GM12878 (cell line): ENCODE data around the gene GNA15. TPM values are rescaled to one million over a fixed set of nuclear protein-coding genes. Genes with fewer than 3 reads are reported as not detected.

Experiments
- ATAC-seq: fragments of 200-7000 bp; cut with Tn5 transposase; 3 replicates; pipeline ENCODE4 v1.9.1; 2020; ENCODE audit warnings: mild to moderate bottlenecking, moderate library complexity
- BruUV-seq: library from RNA; stranded (reverse); fragments of 400-500 nt; replicated peaks from 2 replicates; lab custom pipeline; 2021; lab: Mats Ljungman, UMichigan
- CTCF ChIA-PET: fragments of 300-600 bp; sonication (Branson Sonifier 250); formaldehyde crosslinking; extraction: SDS; loops from one replicate; lab custom pipeline; 2021; ENCODE audit warnings: inconsistent platforms; lab: Yijun Ruan, JAX
- POLR2A ChIA-PET: fragments of 350-600 bp; formaldehyde crosslinking; extraction: SDS; loops from one replicate; lab custom pipeline; 2021; ENCODE audit warnings: inconsistent platforms; lab: Charles Lee
- RAD21 ChIA-PET: fragments of 300-600 bp; sonication (Branson Sonifier 250); formaldehyde crosslinking; loops from one replicate; lab custom pipeline; 2023; ENCODE audit warnings: antibody characterized with exemption; ENCODE audit not compliant: unreplicated experiment; lab: Charles Lee
- SMC1A ChIA-PET: fragments of 300-600 bp; sonication (Branson Sonifier 250); formaldehyde crosslinking; loops from one replicate; lab custom pipeline; 2023; ENCODE audit not compliant: unreplicated experiment, uncharacterized antibody; lab: Charles Lee
- DNase-seq: peaks from one replicate; pipeline ENCODE4 v3.0.0-alpha.2; 2011; ENCODE audit warnings: low read depth, low spot score
- FAIRE-seq: peaks from 3 replicates; lab custom pipeline; 2011; peaks lifted over from hg19 to GRCh38; lab: Jason Lieb, UNC
- H2AFZ ChIP-seq: 2 replicates; pipeline ENCODE4 v1.6.0; 2011; ENCODE audit warnings: low read depth, low read length, control low read depth; ENCODE audit not compliant: control insufficient read depth
- H3K27ac ChIP-seq: 2 replicates; pipeline ENCODE4 v1.5.1; 2011; ENCODE audit warnings: control low read depth; ENCODE audit not compliant: control insufficient read depth, insufficient read depth
- H3K27me3 ChIP-seq, 2 experiments: replicated peaks in 1 of 2; 2 replicates each; pipeline versions ENCODE4 v1.6.0 to v1.6.1; 2011; ENCODE audit warnings: low read length in 1 of 2; ENCODE audit not compliant: control insufficient read depth in 2 of 2, insufficient read depth in 2 of 2
- H3K36me3 ChIP-seq, 2 experiments: 2 replicates each; pipeline ENCODE4 v1.5.1; 2011; ENCODE audit warnings: low read length in 1 of 2; ENCODE audit not compliant: control insufficient read depth in 2 of 2, insufficient read depth in 2 of 2
- H3K4me1 ChIP-seq: 2 replicates; pipeline ENCODE4 v1.6.1; 2011; ENCODE audit warnings: mild to moderate bottlenecking, low read length, moderate library complexity, mixed read lengths; ENCODE audit not compliant: control insufficient read depth, insufficient read depth
- H3K4me2 ChIP-seq: 2 replicates; pipeline ENCODE4 v1.6.0; 2011; ENCODE audit warnings: control low read depth; ENCODE audit not compliant: control insufficient read depth, insufficient read depth
- H3K4me3 ChIP-seq: fragments of 200-600 bp; sonication (generic); 2 replicates; pipeline ENCODE4 v1.5.1; 2016
- H3K79me2 ChIP-seq: 2 replicates; pipeline ENCODE4 v1.6.0; 2011; ENCODE audit warnings: low read length; ENCODE audit not compliant: control insufficient read depth, insufficient read depth
- H3K9ac ChIP-seq: 2 replicates; pipeline ENCODE4 v1.8.0; 2011; ENCODE audit warnings: low read length, control low read depth, mixed read lengths; ENCODE audit not compliant: control insufficient read depth, insufficient read depth
- H3K9me3 ChIP-seq: replicated peaks from 3 replicates; pipeline ENCODE4 v1.5.1; 2011; ENCODE audit warnings: mild to moderate bottlenecking, low read length; ENCODE audit not compliant: control insufficient read depth, insufficient read depth
- H4K20me1 ChIP-seq: 2 replicates; pipeline ENCODE4 v1.6.0; 2011; ENCODE audit not compliant: control insufficient read depth, insufficient read depth
- CTCF ChIP-seq, 3 experiments: IDR thresholded peaks in 2 of 3; conservative IDR thresholded peaks in 1 of 3; 2 replicates each; pipeline ENCODE4 v1.5.1; 2011; ENCODE audit warnings: low read depth in 3 of 3, low read length in 3 of 3, mild to moderate bottlenecking in 3 of 3, control low read depth in 2 of 3, moderate library complexity in 2 of 3, inconsistent platforms in 1 of 3, mixed read lengths in 1 of 3; ENCODE audit not compliant: control insufficient read depth in 2 of 3, insufficient read depth in 1 of 3; ENCODE audit errors: extremely low read depth in 1 of 3
- KLF5 ChIP-seq: fragments of 450-650 bp; IDR thresholded peaks from 2 replicates; pipeline ENCODE4 v1.6.1; 2014; ENCODE audit warnings: mild to moderate bottlenecking; ENCODE audit not compliant: partially characterized antibody
- PAX8 ChIP-seq: fragments of 450-650 bp; IDR thresholded peaks from 2 replicates; pipeline ENCODE4 v1.6.1; 2017; ENCODE audit warnings: mild to moderate bottlenecking, moderate library complexity
- RAD21 ChIP-seq: IDR thresholded peaks from 2 replicates; pipeline ENCODE4 v1.6.1; 2011; ENCODE audit warnings: mild to moderate bottlenecking, low read depth, low read length, moderate library complexity; ENCODE audit not compliant: insufficient read depth
- SMARCA5 ChIP-seq: fragments of 450-650 bp; IDR thresholded peaks from 2 replicates; pipeline ENCODE4 v1.6.1; 2017; ENCODE audit warnings: mild to moderate bottlenecking
- SMC3 ChIP-seq: IDR thresholded peaks from 2 replicates; pipeline ENCODE4 v1.6.1; 2011; ENCODE audit warnings: low read length, improper control_type of control experiment, borderline replicate concordance
- YY1 ChIP-seq: IDR thresholded peaks from 2 replicates; pipeline ENCODE4 v1.6.1; 2011; ENCODE audit warnings: low read depth, mild to moderate bottlenecking, low read length
- WGBS: methylation state at CpG from one replicate; pipeline ENCODE4 v1.1.6; 2016; ENCODE audit warnings: low lambda C conversion rate; ENCODE audit not compliant: insufficient replicate concordance, insufficient coverage; ENCODE audit errors: missing lambda C conversion rate; 5-methylcytosine and 5-hydroxymethylcytosine counted together
- in situ Hi-C: fragments of 300-500 bp; cut with MboI; formaldehyde crosslinking; loops from 9 replicates; pipeline ENCODE4 v1.14.3; 2018; ENCODE audit warnings: mixed read lengths
- intact Hi-C: fragments of 100-400 bp; cut with micrococcal nuclease; formaldehyde crosslinking; loops from one replicate; pipeline ENCODE4 v1.14.2; 2022; ENCODE audit not compliant: unreplicated experiment
- polyA plus RNA-seq, 11 experiments: library from polyadenylated mRNA; depleted of rRNA in 4 of 11; unstranded in 6 of 11; stranded (reverse) in 5 of 11; fragments of >200 nt; fragmentation: Nextera tagmentation in 4 of 11; fragmentation: Illumina TruSeq in 1 of 11; extraction: Ambion mirVana in 4 of 11; extraction: Trizol in 1 of 11; gene quantifications; 1 replicate in 1 of 11; 2 replicates in 10 of 11; pipeline versions ENCODE4 v1.2.1 to v1.2.3, GENCODE V29; 2011 to 2016; ENCODE audit warnings: inconsistent platforms in 2 of 11, missing spikeins in 2 of 11, low read depth in 1 of 11
- total RNA-seq, 4 experiments: library from RNA; depleted of rRNA in 3 of 4; stranded (reverse); fragments of >200 nt in 3 of 4; fragmentation: Illumina TruSeq in 1 of 4; extraction: Trizol in 1 of 4; gene quantifications; 2 replicates each; pipeline versions ENCODE4 v1.2.1 to v1.2.3, GENCODE V29; 2013 to 2021

Gene GNA15
- total and polyA plus RNA-seq, 10 of the 15 experiments (the other 5 are each of a cell fraction or from before 2014, with no cell fraction given), result 0.42 to 18.0 (median 9.4) TPM

- Histone ChIP-seq H3K79me2 (no peaks in the 10 kb centered on the region), H3K9ac (no peak overlapping the region), H3K4me2 (peak overlapping the region; percentile 54; the same call in 1 of the 2 replicates), H3K36me3 (no peaks in the 10 kb centered on the region), H2AFZ (no peak overlapping the region), H3K9me3 (no peaks in the 10 kb centered on the region), H3K27me3 (no peaks in the 10 kb centered on the region), H3K4me1 (peaks cover 17% of the 10 kb centered on the region), H4K20me1 (no peaks in the 10 kb centered on the region), H3K27ac (no peak overlapping the region), H3K4me3 (no peak overlapping the region)
- RAD21 ChIA-PET, result interaction anchor here (0.5 to 1.0 kb wide), 3 partner anchors 13 to 175 kb away, joined by 3 to 5 read pairs (median 3); no protein-coding TSS in a partner anchor
- POLR2A ChIA-PET, result interaction anchor here (0.6 to 1.6 kb wide), 4 partner anchors 16 to 478 kb away, joined by 3 to 8 read pairs (median 5); no protein-coding TSS in a partner anchor
- 13% methylated on average over 12 of the region's 14 CpGs for WGBS
- TF ChIP-seq CTCF (IDR thresholded peaks at IDR 0.05 in 2 of 3, conservative IDR thresholded peaks at IDR 0.05 in 1 of 3; ENCODE audit: control insufficient read depth in 2 of 3, extremely low read depth in 1 of 3, insufficient read depth in 1 of 3, low read depth in 3 of 3, low read length in 3 of 3) (peak; percentile 62 to 92 (median 84)), RAD21 (peak; percentile 39), KLF5 (no peak), PAX8 (no peak), SMC3 (peak; percentile 60), YY1 (0 out of 2 replicates have a peak, but pooled peaks have one; percentile 38), SMARCA5 (0 out of 2 replicates have a peak, but pooled peaks have one; percentile 75)
- BruUV-seq, result no TSS peak
- ATAC-seq (peak; percentile 91), DNase-seq (no peak), FAIRE-seq (peak; percentile 52)
- in situ Hi-C loops, result no loop called here
- SMC1A ChIA-PET, result interaction anchor here (0.8 to 1.5 kb wide), 6 partner anchors 9 to 90 kb away, joined by 3 to 7 read pairs (median 4); no protein-coding TSS in a partner anchor
- CTCF ChIA-PET, result interaction anchor here (0.6 to 3.6 kb wide), 22 partner anchors 12 to 478 kb away, joined by 3 to 52 read pairs (median 4); no protein-coding TSS in a partner anchor
- intact Hi-C loops, result loop anchor here (10.0 kb wide), 1 partner anchor 51 kb away; no protein-coding TSS in a partner anchor
Observed at GRCh38 chr19:3125900-3126524, 9.8 kb upstream of the GNA15 start.
